GM21367 (cell line): ENCODE results near the gene ELMOD3.
"Not testable (repeated sequence)": the region's sequence is repeated elsewhere in the genome, so short reads cannot be mapped to it uniquely, and the experiment has no call there.

Source experiments
- ATAC-seq: cut with Tn5 transposase; IDR thresholded peaks from one replicate; pipeline ENCODE4 v1.9.1; 2021; ENCODE audit not compliant: unreplicated experiment

Gene ELMOD3

DNA sequence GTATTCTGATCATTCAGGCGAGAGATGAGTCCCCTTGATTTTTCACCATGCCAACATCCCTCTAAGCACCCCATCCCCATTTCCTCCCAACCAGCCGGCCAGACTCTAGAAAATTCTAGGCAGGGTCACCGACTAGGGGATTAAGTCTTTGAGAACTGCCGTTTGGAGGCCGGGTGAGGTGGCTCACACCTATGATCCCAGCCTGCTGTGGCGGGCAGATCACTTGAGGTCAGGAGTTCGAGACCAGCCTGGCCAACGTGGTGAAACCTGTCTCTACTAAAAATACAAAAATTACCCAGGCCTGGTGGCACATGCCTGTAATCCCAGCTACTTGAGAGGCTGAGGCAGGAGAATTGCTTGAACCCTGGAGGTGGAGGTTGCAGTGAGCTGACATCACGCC lies 85.0 kb downstream of the ELMOD3 start:
- ATAC-seq = not testable (repeated sequence)

DNA sequence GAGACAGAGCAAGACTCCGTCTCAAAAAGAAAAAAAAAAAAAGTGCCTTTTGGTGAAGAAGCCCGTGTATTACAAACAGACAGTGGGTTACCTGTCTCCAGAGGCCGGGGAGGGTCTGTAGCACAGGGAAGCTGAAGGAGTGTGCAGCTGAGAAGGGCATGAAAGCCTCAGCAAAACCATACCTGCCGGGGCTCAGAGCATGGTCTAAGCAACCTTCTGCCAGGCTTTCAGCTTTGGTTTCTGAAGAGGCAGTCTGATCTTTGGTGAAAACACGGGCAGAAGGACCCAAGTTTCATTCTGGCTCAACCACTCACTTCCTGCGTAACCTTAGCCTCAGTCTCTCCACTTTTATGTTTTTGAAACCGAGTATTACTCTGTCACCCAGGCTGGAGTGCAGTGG lies 85.4 kb downstream of the ELMOD3 start:
- ATAC-seq = no peak

DNA sequence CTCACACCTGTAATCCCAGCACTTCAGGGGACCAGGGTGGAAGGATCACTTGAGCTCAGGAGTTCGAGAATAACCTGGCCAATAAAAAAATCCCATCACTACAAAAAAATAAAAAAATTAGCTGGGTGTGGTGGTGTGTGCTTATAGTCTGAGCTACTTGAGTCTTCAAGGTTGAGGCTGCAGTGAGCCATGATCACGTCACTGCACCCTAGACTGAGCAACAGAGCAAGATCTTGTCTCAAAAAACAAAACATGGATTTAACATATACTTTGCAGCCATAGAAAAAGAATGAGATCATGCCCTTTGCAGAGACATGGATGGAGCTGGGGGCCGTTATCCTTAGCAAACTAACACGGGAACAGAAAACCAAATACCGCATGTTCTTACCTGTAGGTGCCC lies 86.2 kb downstream of the ELMOD3 start:
- ATAC-seq = no peak
